ENCODE data around the gene PLPPR3. TPM values are rescaled to one million over a fixed set of nuclear protein-coding genes. Genes with fewer than 3 reads are reported as not detected.

Gene PLPPR3
- total and polyA plus RNA-seq, 10 of the 15 experiments (the other 5 are each of a cell fraction or from before 2014, with no cell fraction given): 0.07 TPM; not detected in 9

GRCh38 chr19:867855-868457 is 46.2 kb upstream of the PLPPR3 start:
- POLR2A ChIA-PET: no interaction called here

More at GRCh38 chr19:867855-868457, 46.2 kb upstream of the PLPPR3 start:
- no peaks in the 10 kb centered on the region for H3K79me2 ChIP-seq (ENCODE audit: control insufficient read depth, insufficient read depth, low read length)
- CTCF ChIA-PET: no interaction called here
- in situ Hi-C loops (cut with MboI) (no loop called here), intact Hi-C loops (cut with micrococcal nuclease; ENCODE audit: unreplicated experiment) (no loop called here)
- H3K4me3 ChIP-seq: no peak overlapping the region
- no peak overlapping the region for H3K27ac ChIP-seq (ENCODE audit: control insufficient read depth, insufficient read depth)
- no TSS peak for BruUV-seq (replicated peaks)
- H3K4me2 ChIP-seq (ENCODE audit: control insufficient read depth, insufficient read depth): no peak overlapping the region
- DNase-seq (ENCODE audit: low read depth, low spot score) (no peak), FAIRE-seq (no peak), ATAC-seq (no peak)
- RAD21 ChIA-PET (ENCODE audit: unreplicated experiment): no interaction called here
- no peaks in the 10 kb centered on the region; a peak in 1 of 4 replicates for H3K36me3 ChIP-seq (ENCODE audit: control insufficient read depth in 2 of 2, insufficient read depth in 2 of 2, low read length in 1 of 2)
- SMC1A ChIA-PET (ENCODE audit: uncharacterized antibody, unreplicated experiment): no interaction called here
- no peaks in the 10 kb centered on the region for H3K9me3 ChIP-seq (replicated peaks; ENCODE audit: control insufficient read depth, insufficient read depth, low read length)
- 90% methylated on average over 39 of the region's 39 CpGs for WGBS (ENCODE audit: insufficient coverage, insufficient replicate concordance, low lambda C conversion rate, missing lambda C conversion rate)
- no peaks in the 10 kb centered on the region for H4K20me1 ChIP-seq (ENCODE audit: control insufficient read depth, insufficient read depth)
- H2AFZ ChIP-seq (ENCODE audit: control insufficient read depth, low read depth, low read length): no peak overlapping the region
- peaks cover 4% of the 10 kb centered on the region for H3K4me1 ChIP-seq (ENCODE audit: control insufficient read depth, insufficient read depth, low read length)
- no peak for TF ChIP-seq YBX1 (IDR thresholded peaks at IDR 0.05)
- TF ChIP-seq MTA3 (IDR thresholded peaks at IDR 0.05; ENCODE audit: borderline replicate concordance, low read length): no peak
- no peak for TF ChIP-seq ZNF622 (IDR thresholded peaks at IDR 0.05)
- TF ChIP-seq POLR2AphosphoS2 (IDR thresholded peaks at IDR 0.05; ENCODE audit: low read depth, low read length): no peak
- TF ChIP-seq RBBP5 (conservative IDR thresholded peaks at IDR 0.05): no peak
- no peak for TF ChIP-seq RAD21 (IDR thresholded peaks at IDR 0.05; ENCODE audit: insufficient read depth, low read depth, low read length)
- no peak for TF ChIP-seq RELA (IDR thresholded peaks at IDR 0.05; ENCODE audit: borderline replicate concordance, partially characterized antibody)
- TF ChIP-seq IRF5 (IDR thresholded peaks at IDR 0.05; ENCODE audit: borderline replicate concordance): no peak
- no peak for TF ChIP-seq ZSCAN29 (IDR thresholded peaks at IDR 0.05)
- no peak overlapping the region for H3K9ac ChIP-seq (ENCODE audit: control insufficient read depth, insufficient read depth, low read length)
- H3K27me3 ChIP-seq (replicated peaks in 1 of 2; ENCODE audit: control insufficient read depth in 2 of 2, insufficient read depth in 2 of 2, low read length in 1 of 2): no peaks in the 10 kb centered on the region

Measured in GM12878 (cell line).